Natural killer cell treated with Interleukin-12 subunit alpha and Interleukin-12 subunit beta and Interleukin-15 and Interleukin-18, amount 100 ng/mL, for 72 hours (primary cell): ENCODE results near the gene MICA. TPM values are rescaled to one million over a fixed set of nuclear protein-coding genes. Genes with fewer than 3 reads are reported as not detected.
"Not testable (repeated sequence)": the region's sequence is repeated elsewhere in the genome, so short reads cannot be mapped to it uniquely, and the experiment has no call there.

ENCODE experiments used
- ATAC-seq, 2 donors: fragments of 150-1000 bp; cut with Tn5 transposase in 1 of 2; sonication (Bioruptor Pico), chemical (Tn5 transposase) in 1 of 2; 2 replicates each; pipeline ENCODE4 v1.10.0; 2021
- DNase-seq: peaks from one replicate; pipeline ENCODE4 v3.0.0; 2022; ENCODE audit warnings: low spot score
- H3K27ac Mint-ChIP-seq, 2 donors: 1 replicate in 1 of 2; 2 replicates in 1 of 2; pipeline ENCODE4 v1.8.0; 2022; ENCODE audit warnings: mixed read lengths in 2 of 2, mild to moderate bottlenecking in 1 of 2, moderate library complexity in 1 of 2
- H3K27me3 Mint-ChIP-seq, 2 donors: 1 replicate in 1 of 2; 2 replicates in 1 of 2; pipeline ENCODE4 v1.8.0; 2022; ENCODE audit warnings: mixed read lengths in 2 of 2
- H3K36me3 Mint-ChIP-seq: one replicate; pipeline ENCODE4 v1.8.0; 2022; ENCODE audit warnings: mixed read lengths
- H3K4me1 Mint-ChIP-seq, 2 donors: 1 replicate in 1 of 2; 2 replicates in 1 of 2; pipeline ENCODE4 v1.8.0; 2022; ENCODE audit warnings: low read depth in 2 of 2, mixed read lengths in 2 of 2, mild to moderate bottlenecking in 1 of 2
- H3K4me3 Mint-ChIP-seq: one replicate; pipeline ENCODE4 v1.8.0; 2022; ENCODE audit warnings: mixed read lengths
- H3K9me3 Mint-ChIP-seq: 2 replicates; pipeline ENCODE4 v1.8.0; 2022; ENCODE audit warnings: mixed read lengths
- total RNA-seq, 2 donors: library from RNA; stranded (reverse); gene quantifications; one replicate each; pipeline ENCODE4 v1.2.3, GENCODE V29; 2022

Gene MICA
- total RNA-seq, 2 donors from 2014 or later: 14.2 to 16.9 TPM

GRCh38 chr6:31405996-31406395 lies 2.6 kb downstream of the MICA start:
- peak overlapping the region; percentile 39 for H3K4me3 Mint-ChIP-seq
- peaks cover 71 to 79% of the 10 kb centered on the region in 2 donors for H3K4me1 Mint-ChIP-seq
- H3K36me3 Mint-ChIP-seq: no peaks in the 10 kb centered on the region
- DNase-seq (no peak), ATAC-seq (no peak)
- H3K9me3 Mint-ChIP-seq: no peaks in the 10 kb centered on the region
- H3K27me3 Mint-ChIP-seq: no peaks in the 10 kb centered on the region
- H3K27ac Mint-ChIP-seq: no peak overlapping the region

GRCh38 chr6:31407699-31408098 lies 4.3 kb downstream of the MICA start:
- H3K4me3 Mint-ChIP-seq: peak overlapping the region; percentile 22
- peaks cover 56 to 62% of the 10 kb centered on the region in 2 donors for H3K4me1 Mint-ChIP-seq
- H3K9me3 Mint-ChIP-seq: no peaks in the 10 kb centered on the region
- ATAC-seq: no peak
- DNase-seq: no peak
- H3K27me3 Mint-ChIP-seq: no peaks in the 10 kb centered on the region
- H3K36me3 Mint-ChIP-seq: no peaks in the 10 kb centered on the region
- H3K27ac Mint-ChIP-seq: no peak overlapping the region

- no peak overlapping the region for H3K4me3 Mint-ChIP-seq
- ATAC-seq: no peak
- no peaks in the 10 kb centered on the region for H3K27me3 Mint-ChIP-seq
- H3K9me3 Mint-ChIP-seq: no peaks in the 10 kb centered on the region
- no peak for DNase-seq
- H3K36me3 Mint-ChIP-seq: peaks cover 9% of the 10 kb centered on the region
- H3K27ac Mint-ChIP-seq: no peak overlapping the region
- H3K4me1 Mint-ChIP-seq: peaks cover 23 to 30% of the 10 kb centered on the region in 2 donors
Observed at GRCh38 chr6:31412506-31412905, 9.1 kb downstream of the MICA start.

- Mint-ChIP-seq H3K4me1 (peaks cover 9 to 24% of the 10 kb centered on the region in 2 donors), H3K36me3 (peaks cover 12% of the 10 kb centered on the region)
- ATAC-seq: peak in 1 of 2 donors; percentile 32
- H3K4me3 Mint-ChIP-seq, DNase-seq, H3K9me3 Mint-ChIP-seq, H3K27me3 Mint-ChIP-seq, H3K27ac Mint-ChIP-seq: not testable (repeated sequence)
Observed at GRCh38 chr6:31414148-31414770, 10.9 kb downstream of the MICA start.

- peaks cover 7 to 24% of the 10 kb centered on the region in 2 donors for H3K4me1 Mint-ChIP-seq
- H3K36me3 Mint-ChIP-seq: peaks cover 12% of the 10 kb centered on the region
- no peaks in the 10 kb centered on the region for H3K9me3 Mint-ChIP-seq
- ATAC-seq: no peak
- no peak overlapping the region for H3K4me3 Mint-ChIP-seq
- H3K27me3 Mint-ChIP-seq: no peaks in the 10 kb centered on the region
- no peak overlapping the region for H3K27ac Mint-ChIP-seq
- no peak for DNase-seq
Observed at GRCh38 chr6:31414771-31415265, 11.4 kb downstream of the MICA start.

GRCh38 chr6:31416394-31417014 lies 13.1 kb downstream of the MICA start:
- no peaks in the 10 kb centered on the region for H3K9me3 Mint-ChIP-seq

GRCh38 chr6:31418251-31418650 lies 14.9 kb downstream of the MICA start:
- Mint-ChIP-seq H3K9me3 (no peaks in the 10 kb centered on the region), H3K4me1 (peaks cover 0 to 22% of the 10 kb centered on the region in 2 donors), H3K4me3 (no peak overlapping the region), H3K27me3 (no peaks in the 10 kb centered on the region), H3K27ac (no peak overlapping the region), H3K36me3 (peaks cover 12% of the 10 kb centered on the region)
- ATAC-seq (no peak), DNase-seq (no peak)

More at GRCh38 chr6:31416394-31417014, 13.1 kb downstream of the MICA start:
- peaks cover 0 to 18% of the 10 kb centered on the region in 2 donors for H3K4me1 Mint-ChIP-seq
- DNase-seq (no peak), ATAC-seq (peak in 1 of 2 donors; percentile 32)
- H3K27me3 Mint-ChIP-seq: no peaks in the 10 kb centered on the region
- no peak overlapping the region for H3K4me3 Mint-ChIP-seq
- H3K27ac Mint-ChIP-seq: no peak overlapping the region
- H3K36me3 Mint-ChIP-seq: peaks cover 12% of the 10 kb centered on the region

- no peak for ATAC-seq
- peaks cover 0 to under 1% of the 10 kb centered on the region in 2 donors for H3K27me3 Mint-ChIP-seq
- H3K4me1 Mint-ChIP-seq: peaks cover 0 to 22% of the 10 kb centered on the region in 2 donors
- H3K4me3 Mint-ChIP-seq: no peak overlapping the region
- no peaks in the 10 kb centered on the region for H3K9me3 Mint-ChIP-seq
- no peak for DNase-seq
- H3K27ac Mint-ChIP-seq: peak overlapping the region in 1 of 2 donors; percentile 3
- peaks cover 12% of the 10 kb centered on the region for H3K36me3 Mint-ChIP-seq
Observed at GRCh38 chr6:31419842-31420241, 16.4 kb downstream of the MICA start.

GRCh38 chr6:31420546-31420945 lies 17.2 kb downstream of the MICA start:
- Mint-ChIP-seq H3K9me3 (no peaks in the 10 kb centered on the region), H3K36me3 (peaks cover 12% of the 10 kb centered on the region), H3K4me3 (no peak overlapping the region), H3K4me1 (peaks cover 0 to 22% of the 10 kb centered on the region in 2 donors), H3K27ac (no peak overlapping the region), H3K27me3 (peaks cover 0 to 2% of the 10 kb centered on the region in 2 donors)
- ATAC-seq (no peak), DNase-seq (no peak)

GRCh38 chr6:31422587-31422986 lies 19.2 kb downstream of the MICA start:
- Mint-ChIP-seq H3K4me1 (peaks cover 0 to 19% of the 10 kb centered on the region in 2 donors), H3K36me3 (peaks cover 2% of the 10 kb centered on the region), H3K9me3 (no peaks in the 10 kb centered on the region), H3K27ac (no peak overlapping the region), H3K4me3 (no peak overlapping the region), H3K27me3 (peaks cover 0 to 2% of the 10 kb centered on the region in 2 donors)
- no peak for DNase-seq
- no peak for ATAC-seq

GRCh38 chr6:31423550-31423949 lies 20.2 kb downstream of the MICA start:
- peaks cover 0 to 16% of the 10 kb centered on the region in 2 donors for H3K4me1 Mint-ChIP-seq
- H3K27me3 Mint-ChIP-seq: peaks cover 0 to 2% of the 10 kb centered on the region in 2 donors
- no peak overlapping the region for H3K27ac Mint-ChIP-seq
- ATAC-seq (no peak), DNase-seq (no peak)
- no peak overlapping the region for H3K4me3 Mint-ChIP-seq
- H3K9me3 Mint-ChIP-seq: no peaks in the 10 kb centered on the region
- no peaks in the 10 kb centered on the region for H3K36me3 Mint-ChIP-seq

- Mint-ChIP-seq H3K36me3 (no peaks in the 10 kb centered on the region), H3K4me1 (peaks cover 0 to 2% of the 10 kb centered on the region in 2 donors), H3K27ac (no peak overlapping the region), H3K27me3 (peaks cover 0 to 2% of the 10 kb centered on the region in 2 donors), H3K9me3 (no peaks in the 10 kb centered on the region), H3K4me3 (no peak overlapping the region)
- DNase-seq (no peak), ATAC-seq (no peak)
Observed at GRCh38 chr6:31426395-31427354, 23.3 kb downstream of the MICA start.

GRCh38 chr6:31430449-31430848 lies 27.1 kb downstream of the MICA start:
- Mint-ChIP-seq H3K36me3 (no peaks in the 10 kb centered on the region), H3K27me3 (peaks cover 0 to 5% of the 10 kb centered on the region in 2 donors)
- DNase-seq: no peak

More at GRCh38 chr6:31430449-31430848, 27.1 kb downstream of the MICA start:
- Mint-ChIP-seq H3K4me3 (no peak overlapping the region), H3K27ac (no peak overlapping the region), H3K9me3 (no peaks in the 10 kb centered on the region), H3K4me1 (no peaks in the 10 kb centered on the region)
- no peak for ATAC-seq
